Nephron progenitor cell (in vitro differentiated cells): Measurements from ENCODE around the gene ANO1.

Source experiments
- DNase-seq: peaks from one replicate; pipeline ENCODE4 v3.0.0; 2021
- H3K27ac Mint-ChIP-seq: 2 replicates; pipeline ENCODE4 v1.8.0; 2021; ENCODE audit warnings: mild to moderate bottlenecking, moderate library complexity, mixed read lengths
- H3K27me3 Mint-ChIP-seq: 2 replicates; pipeline ENCODE4 v1.8.0; 2021; ENCODE audit warnings: mild to moderate bottlenecking, low read depth, mixed read lengths; ENCODE audit not compliant: poor library complexity
- H3K36me3 Mint-ChIP-seq: 2 replicates; pipeline ENCODE4 v1.8.0; 2021; ENCODE audit warnings: low read depth, mixed read lengths
- H3K4me1 Mint-ChIP-seq: 2 replicates; pipeline ENCODE4 v1.8.0; 2021; ENCODE audit warnings: mixed read lengths
- H3K4me3 Mint-ChIP-seq: 2 replicates; pipeline ENCODE4 v1.8.0; 2021; ENCODE audit warnings: mild to moderate bottlenecking, moderate library complexity, mixed read lengths
- H3K9me3 Mint-ChIP-seq: 2 replicates; pipeline ENCODE4 v1.8.0; 2021; ENCODE audit warnings: mild to moderate bottlenecking, moderate library complexity, mixed read lengths
- TF ChIP-seq, protein P1 (sequence below): fragments of 200-600 bp; sonication (generic); IDR thresholded peaks from 2 replicates; pipeline ENCODE4 v1.5.0; 2021; ENCODE audit warnings: antibody characterized with exemption

The ANO1 gene

GRCh38 chr11:70132641-70133040, 54.5 kb downstream of the ANO1 start:
- H3K27me3 Mint-ChIP-seq, result peaks cover 42% of the 10 kb centered on the region

GRCh38 chr11:70133771-70134335, 55.7 kb downstream of the ANO1 start:
- no peak for DNase-seq
- H3K36me3 Mint-ChIP-seq, result no peaks in the 10 kb centered on the region
- H3K27me3 Mint-ChIP-seq, result peaks cover 42% of the 10 kb centered on the region
- H3K4me1 Mint-ChIP-seq, result peaks cover 25% of the 10 kb centered on the region
- no peak overlapping the region for H3K27ac Mint-ChIP-seq
- no peak overlapping the region for H3K4me3 Mint-ChIP-seq
- TF ChIP-seq, protein P1, sequence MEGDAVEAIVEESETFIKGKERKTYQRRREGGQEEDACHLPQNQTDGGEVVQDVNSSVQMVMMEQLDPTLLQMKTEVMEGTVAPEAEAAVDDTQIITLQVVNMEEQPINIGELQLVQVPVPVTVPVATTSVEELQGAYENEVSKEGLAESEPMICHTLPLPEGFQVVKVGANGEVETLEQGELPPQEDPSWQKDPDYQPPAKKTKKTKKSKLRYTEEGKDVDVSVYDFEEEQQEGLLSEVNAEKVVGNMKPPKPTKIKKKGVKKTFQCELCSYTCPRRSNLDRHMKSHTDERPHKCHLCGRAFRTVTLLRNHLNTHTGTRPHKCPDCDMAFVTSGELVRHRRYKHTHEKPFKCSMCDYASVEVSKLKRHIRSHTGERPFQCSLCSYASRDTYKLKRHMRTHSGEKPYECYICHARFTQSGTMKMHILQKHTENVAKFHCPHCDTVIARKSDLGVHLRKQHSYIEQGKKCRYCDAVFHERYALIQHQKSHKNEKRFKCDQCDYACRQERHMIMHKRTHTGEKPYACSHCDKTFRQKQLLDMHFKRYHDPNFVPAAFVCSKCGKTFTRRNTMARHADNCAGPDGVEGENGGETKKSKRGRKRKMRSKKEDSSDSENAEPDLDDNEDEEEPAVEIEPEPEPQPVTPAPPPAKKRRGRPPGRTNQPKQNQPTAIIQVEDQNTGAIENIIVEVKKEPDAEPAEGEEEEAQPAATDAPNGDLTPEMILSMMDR, result no peak
- no peaks in the 10 kb centered on the region for H3K9me3 Mint-ChIP-seq

More at GRCh38 chr11:70132641-70133040, 54.5 kb downstream of the ANO1 start:
- Mint-ChIP-seq H3K4me3 (no peak overlapping the region), H3K9me3 (no peaks in the 10 kb centered on the region), H3K4me1 (peaks cover 35% of the 10 kb centered on the region), H3K36me3 (no peaks in the 10 kb centered on the region), H3K27ac (no peak overlapping the region)
- DNase-seq, result no peak
- TF ChIP-seq, protein P1, result no peak

DNA sequence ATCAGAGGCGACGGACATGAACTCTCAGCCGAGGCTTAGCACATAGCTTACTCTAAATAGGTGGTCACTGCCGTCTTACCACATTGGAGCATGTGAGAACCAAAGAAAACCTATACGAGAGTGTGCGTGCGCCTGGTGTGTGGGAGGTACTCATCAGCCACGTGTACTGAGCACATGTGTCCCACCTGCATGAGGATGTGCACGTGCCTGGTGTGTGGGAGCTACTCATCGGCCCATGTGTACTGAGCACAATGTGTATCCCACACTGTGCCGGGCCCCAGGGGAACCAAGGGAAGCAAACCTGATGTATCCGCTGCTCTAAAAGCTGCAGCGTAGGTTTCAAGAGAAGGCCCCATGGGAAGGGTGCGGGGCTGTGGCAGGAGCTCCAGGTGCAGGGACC, 56.4 kb downstream of the ANO1 start:
- no peaks in the 10 kb centered on the region for H3K36me3 Mint-ChIP-seq
- TF ChIP-seq, protein P1, result no peak
- H3K9me3 Mint-ChIP-seq, result no peaks in the 10 kb centered on the region
- no peak overlapping the region for H3K27ac Mint-ChIP-seq
- H3K4me3 Mint-ChIP-seq, result no peak overlapping the region
- peaks cover 41% of the 10 kb centered on the region for H3K27me3 Mint-ChIP-seq
- peaks cover 25% of the 10 kb centered on the region for H3K4me1 Mint-ChIP-seq
- DNase-seq, result no peak

DNA sequence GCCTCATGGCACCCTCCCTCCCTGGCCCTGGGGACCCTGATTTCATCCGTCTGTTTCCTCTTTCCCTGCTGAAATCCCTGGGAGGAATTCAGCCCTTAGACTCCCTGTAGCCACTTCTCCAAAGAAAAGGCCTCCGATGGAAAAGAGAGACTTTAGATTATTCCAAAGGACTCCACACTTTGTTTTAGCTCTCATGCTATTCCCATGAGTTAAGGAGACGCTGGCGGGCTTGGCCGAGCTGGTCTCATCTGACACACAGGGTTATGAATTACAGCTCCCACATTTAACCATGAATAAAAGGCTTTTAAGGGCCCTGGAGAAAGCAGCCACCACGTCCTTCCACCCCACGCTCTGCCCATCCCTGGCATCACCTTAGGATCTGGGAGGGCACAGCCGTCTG, 57.0 kb downstream of the ANO1 start:
- peaks cover 40% of the 10 kb centered on the region for H3K27me3 Mint-ChIP-seq
- H3K4me3 Mint-ChIP-seq, result no peak overlapping the region
- H3K4me1 Mint-ChIP-seq, result peaks cover 26% of the 10 kb centered on the region
- TF ChIP-seq, protein P1, result no peak
- H3K9me3 Mint-ChIP-seq, result no peaks in the 10 kb centered on the region
- no peaks in the 10 kb centered on the region for H3K36me3 Mint-ChIP-seq
- no peak for DNase-seq
- peak overlapping the region; percentile 48 for H3K27ac Mint-ChIP-seq

DNA sequence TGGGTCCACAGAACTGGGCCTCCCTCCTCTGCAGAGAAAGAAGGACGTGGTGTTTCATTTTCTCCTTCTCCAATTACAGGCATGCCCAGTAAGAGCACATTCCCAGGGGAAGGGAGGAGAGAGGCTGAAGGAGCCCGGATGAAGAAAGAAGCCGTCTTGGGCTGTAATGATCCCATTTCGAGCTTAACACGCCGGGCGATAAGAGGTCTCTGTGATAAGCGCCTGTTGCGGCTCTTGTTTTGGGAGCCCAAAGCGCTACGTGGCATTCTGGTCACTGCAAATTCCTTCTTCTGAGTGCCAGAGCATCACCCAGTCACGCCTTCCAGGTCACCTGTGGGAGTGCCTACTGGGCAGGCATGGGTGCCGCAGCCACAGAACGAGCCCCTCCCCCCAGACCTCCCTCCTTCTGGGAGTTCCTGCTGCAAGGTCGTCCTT, 57.5 kb downstream of the ANO1 start:
- Mint-ChIP-seq H3K9me3 (no peaks in the 10 kb centered on the region), H3K27me3 (peaks cover 45% of the 10 kb centered on the region)
- DNase-seq, result no peak

GRCh38 chr11:70137383-70137782, 59.3 kb downstream of the ANO1 start:
- peaks cover 44% of the 10 kb centered on the region for H3K4me1 Mint-ChIP-seq
- no peak for DNase-seq

More for the DNA sequence above, 57.5 kb downstream of the ANO1 start:
- Mint-ChIP-seq H3K4me1 (peaks cover 31% of the 10 kb centered on the region), H3K4me3 (no peak overlapping the region), H3K36me3 (no peaks in the 10 kb centered on the region), H3K27ac (peak overlapping the region; percentile 48)
- TF ChIP-seq, protein P1, result no peak

More at GRCh38 chr11:70137383-70137782, 59.3 kb downstream of the ANO1 start:
- no peak overlapping the region for H3K4me3 Mint-ChIP-seq
- peaks cover 60% of the 10 kb centered on the region for H3K27me3 Mint-ChIP-seq
- TF ChIP-seq, protein P1, result no peak
- H3K27ac Mint-ChIP-seq, result no peak overlapping the region
- H3K9me3 Mint-ChIP-seq, result no peaks in the 10 kb centered on the region
- H3K36me3 Mint-ChIP-seq, result no peaks in the 10 kb centered on the region
